GM12873 (cell line): Measurements from ENCODE around the gene DTX3.

Experiments
- CTCF ChIP-seq: IDR thresholded peaks from 2 replicates; pipeline ENCODE4 v1.5.1; 2012; ENCODE audit warnings: low read depth, mild to moderate bottlenecking, moderate library complexity, low read length, control low read depth; ENCODE audit not compliant: insufficient read depth; ENCODE audit errors: missing control alignments

The DTX3 gene

GRCh38 chr12:57640175-57641042 is 35.8 kb downstream of the DTX3 start:
- no peak for TF ChIP-seq CTCF

GRCh38 chr12:57641699-57642442 is 37.2 kb downstream of the DTX3 start:
- TF ChIP-seq CTCF = no peak

GRCh38 chr12:57654042-57654441 is 49.4 kb downstream of the DTX3 start:
- no peak for TF ChIP-seq CTCF

- no peak for TF ChIP-seq CTCF
Measured at GRCh38 chr12:57655541-57656240, 51.1 kb downstream of the DTX3 start.

- TF ChIP-seq CTCF = no peak
Measured at GRCh38 chr12:57657744-57658143, 53.1 kb downstream of the DTX3 start.

GRCh38 chr12:57658890-57659289 is 54.3 kb downstream of the DTX3 start:
- no peak for TF ChIP-seq CTCF
